Nephron (organoid): ENCODE data around the gene TRPM1.

Source experiments
- H3K27ac Mint-ChIP-seq, 3 experiments: 2 replicates each; pipeline ENCODE4 v1.8.0; 2020; ENCODE audit warnings: mixed read lengths in 3 of 3, mild to moderate bottlenecking in 2 of 3, moderate library complexity in 1 of 3
- H3K27me3 Mint-ChIP-seq: 2 replicates; pipeline ENCODE4 v1.8.0; 2021; ENCODE audit warnings: low read depth, mild to moderate bottlenecking, moderate library complexity, mixed read lengths
- H3K36me3 Mint-ChIP-seq: 2 replicates; pipeline ENCODE4 v1.8.0; 2020; ENCODE audit warnings: low read depth, mixed read lengths
- H3K4me1 Mint-ChIP-seq: 2 replicates; pipeline ENCODE4 v1.8.0; 2020; ENCODE audit warnings: mixed read lengths
- H3K4me3 Mint-ChIP-seq, 3 experiments: 2 replicates each; pipeline ENCODE4 v1.8.0; 2020; ENCODE audit warnings: mild to moderate bottlenecking in 3 of 3, mixed read lengths in 3 of 3, moderate library complexity in 2 of 3
- H3K9me3 Mint-ChIP-seq: 2 replicates; pipeline ENCODE4 v1.8.0; 2020; ENCODE audit warnings: mixed read lengths
- CTCF ChIP-seq, 3 experiments: fragments of 200-600 bp; sonication (generic); IDR thresholded peaks; one replicate each; pipeline ENCODE4 v1.5.0; 2021; ENCODE audit warnings: antibody characterized with exemption in 3 of 3; ENCODE audit not compliant: unreplicated experiment in 3 of 3

TRPM1 gene

GRCh38 chr15:30979457-30979856, 122.1 kb downstream of the TRPM1 start:
- no peaks in the 10 kb centered on the region for H3K27me3 Mint-ChIP-seq
- peaks cover 29% of the 10 kb centered on the region for H3K36me3 Mint-ChIP-seq
- H3K27ac Mint-ChIP-seq: no peak overlapping the region
- H3K4me3 Mint-ChIP-seq: no peak overlapping the region
- peaks cover 6% of the 10 kb centered on the region for H3K4me1 Mint-ChIP-seq
- TF ChIP-seq CTCF (IDR thresholded peaks at IDR 0.05; ENCODE audit: unreplicated experiment in 3 of 3): no peak
- H3K9me3 Mint-ChIP-seq: no peaks in the 10 kb centered on the region

- H3K36me3 Mint-ChIP-seq: peaks cover 32% of the 10 kb centered on the region
- no peaks in the 10 kb centered on the region for H3K27me3 Mint-ChIP-seq
- H3K4me3 Mint-ChIP-seq: no peak overlapping the region
- H3K4me1 Mint-ChIP-seq: no peaks in the 10 kb centered on the region
- H3K27ac Mint-ChIP-seq: no peak overlapping the region
- TF ChIP-seq CTCF (IDR thresholded peaks at IDR 0.05; ENCODE audit: unreplicated experiment in 3 of 3): no peak
- H3K9me3 Mint-ChIP-seq: no peaks in the 10 kb centered on the region
These were observed 123.2 kb downstream of the TRPM1 start for GRCh38 chr15:30978328-30978727.

- Mint-ChIP-seq H3K4me3 (no peak overlapping the region), H3K4me1 (no peaks in the 10 kb centered on the region), H3K27me3 (no peaks in the 10 kb centered on the region), H3K36me3 (peaks cover 30% of the 10 kb centered on the region), H3K9me3 (no peaks in the 10 kb centered on the region), H3K27ac (no peak overlapping the region)
- TF ChIP-seq CTCF (IDR thresholded peaks at IDR 0.05; ENCODE audit: unreplicated experiment in 3 of 3): no peak
These were observed 127.4 kb downstream of the TRPM1 start for GRCh38 chr15:30974112-30974511.

GRCh38 chr15:30973379-30973778, 128.1 kb downstream of the TRPM1 start:
- no peaks in the 10 kb centered on the region for H3K9me3 Mint-ChIP-seq
- no peak overlapping the region for H3K4me3 Mint-ChIP-seq
- H3K27ac Mint-ChIP-seq: no peak overlapping the region
- no peaks in the 10 kb centered on the region for H3K27me3 Mint-ChIP-seq
- no peaks in the 10 kb centered on the region for H3K4me1 Mint-ChIP-seq
- H3K36me3 Mint-ChIP-seq: peaks cover 27% of the 10 kb centered on the region
- TF ChIP-seq CTCF (IDR thresholded peaks at IDR 0.05; ENCODE audit: unreplicated experiment in 3 of 3): no peak

GRCh38 chr15:30969724-30970123, 131.8 kb downstream of the TRPM1 start:
- Mint-ChIP-seq H3K36me3 (peaks cover 34% of the 10 kb centered on the region), H3K27ac (no peak overlapping the region), H3K4me3 (no peak overlapping the region), H3K4me1 (no peaks in the 10 kb centered on the region), H3K27me3 (no peaks in the 10 kb centered on the region), H3K9me3 (no peaks in the 10 kb centered on the region)
- TF ChIP-seq CTCF (IDR thresholded peaks at IDR 0.05; ENCODE audit: unreplicated experiment in 3 of 3): no peak

GRCh38 chr15:30963681-30964080, 137.8 kb downstream of the TRPM1 start:
- Mint-ChIP-seq H3K27me3 (no peaks in the 10 kb centered on the region), H3K36me3 (peaks cover 40% of the 10 kb centered on the region), H3K4me3 (no peak overlapping the region), H3K27ac (no peak overlapping the region), H3K9me3 (no peaks in the 10 kb centered on the region), H3K4me1 (peaks cover 23% of the 10 kb centered on the region)
- TF ChIP-seq CTCF (IDR thresholded peaks at IDR 0.05; ENCODE audit: unreplicated experiment in 3 of 3): no peak
